Vagina (tissue), 2 donors: ENCODE results near the gene ACSL1. TPM values are rescaled to one million over a fixed set of nuclear protein-coding genes. Genes with fewer than 3 reads are reported as not detected.
A peak's percentile ranks its signal among the peaks of the same experiment; 100 is the strongest.

ENCODE experiments used
- DNase-seq, 2 donors: peaks; one replicate each; pipeline ENCODE4 v3.0.0-alpha.2; 2017; ENCODE audit errors: extremely low spot score in 2 of 2
- H3K27ac ChIP-seq: fragments of 200-600 bp; sonication (generic); one replicate; pipeline ENCODE4 v1.5.1; 2019
- H3K27me3 ChIP-seq: fragments of 200-600 bp; sonication (generic); one replicate; pipeline ENCODE4 v1.5.1; 2019
- H3K36me3 ChIP-seq, 2 donors: fragments of 200-600 bp; sonication (generic); one replicate each; pipeline ENCODE4 v1.5.1; 2017 to 2019
- H3K4me1 ChIP-seq: fragments of 200-600 bp; sonication (generic); one replicate; pipeline ENCODE4 v1.5.1; 2019
- H3K4me3 ChIP-seq, 2 donors: fragments of 200-600 bp; sonication (generic); 1 replicate in 1 of 2; 2 replicates in 1 of 2; pipeline ENCODE4 v1.5.1; 2016 to 2019
- H3K9me3 ChIP-seq: fragments of 200-600 bp; sonication (generic); one replicate; pipeline ENCODE4 v1.5.1; 2019
- CTCF ChIP-seq, 3 experiments: fragments of 450-650 bp in 2 of 3; fragments of 200-600 bp in 1 of 3; sonication (generic) in 1 of 3; IDR thresholded peaks; one replicate each; pipeline ENCODE4 v1.5.1; 2017 to 2019; ENCODE audit warnings: antibody characterized with exemption in 3 of 3, mild to moderate bottlenecking in 2 of 3, moderate library complexity in 2 of 3
- POLR2A ChIP-seq, 2 donors: fragments of 450-650 bp; IDR thresholded peaks; one replicate each; pipeline ENCODE4 v1.6.1; 2017; ENCODE audit warnings: antibody characterized with exemption in 2 of 2, mild to moderate bottlenecking in 2 of 2, moderate library complexity in 2 of 2
- POLR2AphosphoS5 ChIP-seq, 2 donors: sonication (generic); formaldehyde crosslinking; IDR thresholded peaks; one replicate each; pipeline ENCODE4 v1.9.0; 2017; ENCODE audit warnings: antibody characterized with exemption in 2 of 2, mild to moderate bottlenecking in 2 of 2, low read depth in 1 of 2; ENCODE audit not compliant: insufficient read depth in 1 of 2
- intact Hi-C: fragments of 100-400 bp; cut with DNase I; formaldehyde crosslinking; loops from one replicate; pipeline ENCODE4 v1.15.1; 2023
- total RNA-seq: library from RNA; depleted of rRNA; stranded (reverse); fragments of >200 nt; gene quantifications from one replicate; pipeline ENCODE4 v1.2.3, GENCODE V29; 2016

Gene ACSL1
- total RNA-seq, 1 donor from 2014 or later, result 106 TPM

GRCh38 chr4:184807797-184808712, 17.7 kb downstream of the ACSL1 start:
- H3K27ac ChIP-seq, result no peak overlapping the region
- H3K9me3 ChIP-seq, result no peaks in the 10 kb centered on the region
- peaks cover 65% of the 10 kb centered on the region for H3K4me1 ChIP-seq
- DNase-seq, result no peak
- H3K27me3 ChIP-seq, result no peaks in the 10 kb centered on the region
- H3K4me3 ChIP-seq, result no peak overlapping the region
- intact Hi-C loops, result no loop called here
- H3K36me3 ChIP-seq, result no peaks in the 10 kb centered on the region
- TF ChIP-seq POLR2A (IDR thresholded peaks at IDR 0.05), result no peak
- TF ChIP-seq CTCF (IDR thresholded peaks at IDR 0.05), result no peak
- no peak for TF ChIP-seq POLR2AphosphoS5 (IDR thresholded peaks at IDR 0.05; ENCODE audit: insufficient read depth in 1 of 2, low read depth in 1 of 2)

GRCh38 chr4:184807256-184807655, 18.5 kb downstream of the ACSL1 start:
- intact Hi-C loops, result no loop called here
- no peaks in the 10 kb centered on the region for H3K36me3 ChIP-seq
- H3K27me3 ChIP-seq, result no peaks in the 10 kb centered on the region
- no peak overlapping the region for H3K27ac ChIP-seq
- TF ChIP-seq POLR2A (IDR thresholded peaks at IDR 0.05) (no peak), POLR2AphosphoS5 (IDR thresholded peaks at IDR 0.05; ENCODE audit: insufficient read depth in 1 of 2, low read depth in 1 of 2) (peak in 1 of 2 donors; percentile 15), CTCF (IDR thresholded peaks at IDR 0.05) (no peak)
- H3K9me3 ChIP-seq, result no peaks in the 10 kb centered on the region
- no peak overlapping the region for H3K4me3 ChIP-seq
- DNase-seq, result no peak
- H3K4me1 ChIP-seq, result peaks cover 65% of the 10 kb centered on the region

GRCh38 chr4:184806711-184807110, 19.1 kb downstream of the ACSL1 start:
- Histone ChIP-seq H3K27ac (no peak overlapping the region), H3K9me3 (no peaks in the 10 kb centered on the region), H3K4me1 (peaks cover 65% of the 10 kb centered on the region), H3K27me3 (no peaks in the 10 kb centered on the region), H3K4me3 (no peak overlapping the region), H3K36me3 (no peaks in the 10 kb centered on the region)
- intact Hi-C loops, result no loop called here
- no peak for DNase-seq
- no peak for TF ChIP-seq POLR2AphosphoS5 (IDR thresholded peaks at IDR 0.05; ENCODE audit: insufficient read depth in 1 of 2, low read depth in 1 of 2)
- TF ChIP-seq POLR2A (IDR thresholded peaks at IDR 0.05), result no peak
- no peak for TF ChIP-seq CTCF (IDR thresholded peaks at IDR 0.05)

- H3K27ac ChIP-seq, result peak overlapping the region; percentile 36
These were observed 19.6 kb downstream of the ACSL1 start for GRCh38 chr4:184806229-184806550.

More at GRCh38 chr4:184806229-184806550, 19.6 kb downstream of the ACSL1 start:
- Histone ChIP-seq H3K36me3 (no peaks in the 10 kb centered on the region), H3K4me3 (no peak overlapping the region), H3K4me1 (peaks cover 70% of the 10 kb centered on the region), H3K27me3 (no peaks in the 10 kb centered on the region), H3K9me3 (no peaks in the 10 kb centered on the region)
- intact Hi-C loops, result no loop called here
- no peak for DNase-seq
- TF ChIP-seq CTCF (IDR thresholded peaks at IDR 0.05) (no peak), POLR2A (IDR thresholded peaks at IDR 0.05) (no peak), POLR2AphosphoS5 (IDR thresholded peaks at IDR 0.05; ENCODE audit: insufficient read depth in 1 of 2, low read depth in 1 of 2) (no peak)
